ENCODE results near the gene ESPNL.
A peak's percentile ranks its signal among the peaks of the same experiment; 100 is the strongest.
"Not testable (repeated sequence)": the region's sequence is repeated elsewhere in the genome, so short reads cannot be mapped to it uniquely, and the experiment has no call there.

ESPNL gene, protein sequence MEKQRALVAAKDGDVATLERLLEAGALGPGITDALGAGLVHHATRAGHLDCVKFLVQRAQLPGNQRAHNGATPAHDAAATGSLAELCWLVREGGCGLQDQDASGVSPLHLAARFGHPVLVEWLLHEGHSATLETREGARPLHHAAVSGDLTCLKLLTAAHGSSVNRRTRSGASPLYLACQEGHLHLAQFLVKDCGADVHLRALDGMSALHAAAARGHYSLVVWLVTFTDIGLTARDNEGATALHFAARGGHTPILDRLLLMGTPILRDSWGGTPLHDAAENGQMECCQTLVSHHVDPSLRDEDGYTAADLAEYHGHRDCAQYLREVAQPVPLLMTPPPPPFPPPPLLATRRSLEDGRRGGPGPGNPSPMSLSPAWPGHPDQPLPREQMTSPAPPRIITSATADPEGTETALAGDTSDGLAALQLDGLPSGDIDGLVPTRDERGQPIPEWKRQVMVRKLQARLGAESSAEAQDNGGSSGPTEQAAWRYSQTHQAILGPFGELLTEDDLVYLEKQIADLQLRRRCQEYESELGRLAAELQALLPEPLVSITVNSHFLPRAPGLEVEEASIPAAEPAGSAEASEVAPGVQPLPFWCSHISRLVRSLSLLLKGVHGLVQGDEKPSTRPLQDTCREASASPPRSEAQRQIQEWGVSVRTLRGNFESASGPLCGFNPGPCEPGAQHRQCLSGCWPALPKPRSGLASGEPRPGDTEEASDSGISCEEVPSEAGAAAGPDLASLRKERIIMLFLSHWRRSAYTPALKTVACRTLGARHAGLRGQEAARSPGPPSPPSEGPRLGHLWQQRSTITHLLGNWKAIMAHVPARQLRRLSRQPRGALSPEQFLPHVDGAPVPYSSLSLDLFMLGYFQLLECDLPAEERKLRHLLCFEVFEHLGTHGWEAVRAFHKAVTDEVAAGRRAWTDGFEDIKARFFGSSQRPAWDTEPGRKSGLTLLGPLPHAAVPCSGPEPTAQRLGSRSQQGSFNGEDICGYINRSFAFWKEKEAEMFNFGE

DNA sequence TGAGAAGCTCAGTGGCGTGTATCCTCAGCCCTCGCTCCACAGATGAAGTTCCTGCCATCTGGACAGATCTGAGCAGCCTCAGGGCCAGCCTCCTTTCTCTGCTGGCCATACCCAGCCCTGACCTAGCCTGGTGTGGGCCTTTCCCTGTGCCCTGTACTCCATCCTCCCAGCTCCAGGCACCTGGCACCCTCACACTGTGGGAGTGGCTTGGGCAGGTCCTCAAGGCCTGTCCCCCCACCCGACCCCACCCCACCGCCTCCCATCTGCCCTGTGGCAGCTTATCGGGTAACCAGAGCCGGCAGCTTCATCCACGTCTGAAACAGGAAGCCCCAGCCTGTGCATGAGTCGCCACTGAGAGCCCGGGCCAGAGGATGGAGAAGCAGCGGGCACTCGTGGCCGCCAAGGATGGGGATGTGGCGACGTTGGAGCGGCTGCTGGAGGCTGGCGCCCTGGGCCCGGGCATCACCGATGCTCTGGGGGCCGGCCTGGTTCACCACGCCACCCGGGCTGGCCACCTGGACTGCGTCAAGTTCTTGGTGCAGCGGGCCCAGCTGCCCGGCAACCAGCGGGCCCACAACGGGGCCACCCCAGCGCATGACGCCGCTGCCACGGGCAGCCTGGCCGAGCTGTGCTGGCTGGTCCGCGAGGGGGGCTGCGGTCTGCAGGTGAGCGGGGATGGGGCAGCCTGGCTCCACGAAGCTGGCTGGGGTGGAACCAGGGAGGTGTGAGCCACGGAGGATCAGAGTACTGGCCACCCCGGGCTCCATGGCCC is at the start of gene ESPNL:
Gene ESPNL (plus strand): TSS at position 292 of the 772 bp plus-strand sequence. CDS start 80 bp downstream, at position 372.
- no peak for DNase-seq (ENCODE audit: low spot score)

DNA sequence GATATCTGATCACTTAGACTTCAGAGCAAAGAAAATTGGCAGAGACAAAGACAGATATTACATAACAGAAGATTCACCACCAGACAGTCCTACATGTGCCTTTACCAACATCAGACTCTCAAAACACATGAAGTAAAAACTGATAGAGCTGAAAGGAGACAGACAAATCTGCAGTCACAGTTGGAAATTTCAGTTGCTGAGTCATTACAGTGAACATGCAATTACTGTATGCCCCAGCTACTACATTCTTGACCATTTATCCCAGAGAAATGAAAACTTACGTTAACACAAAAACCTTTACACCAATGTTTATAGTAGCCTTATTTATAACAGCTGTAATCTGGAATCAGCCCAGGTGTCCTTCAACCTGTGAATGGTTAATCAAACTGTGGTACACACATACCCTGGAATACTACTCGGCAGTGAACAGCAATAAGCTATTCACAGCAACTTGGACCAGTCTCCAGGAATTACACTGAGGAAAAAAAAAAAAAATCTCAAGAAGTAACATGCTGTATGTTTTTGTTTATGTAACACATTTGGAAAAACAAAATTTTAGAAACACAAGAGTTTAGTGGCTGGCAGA is 46.9 kb upstream of the ESPNL start:
- DNase-seq (ENCODE audit: low spot score): no peak

DNA sequence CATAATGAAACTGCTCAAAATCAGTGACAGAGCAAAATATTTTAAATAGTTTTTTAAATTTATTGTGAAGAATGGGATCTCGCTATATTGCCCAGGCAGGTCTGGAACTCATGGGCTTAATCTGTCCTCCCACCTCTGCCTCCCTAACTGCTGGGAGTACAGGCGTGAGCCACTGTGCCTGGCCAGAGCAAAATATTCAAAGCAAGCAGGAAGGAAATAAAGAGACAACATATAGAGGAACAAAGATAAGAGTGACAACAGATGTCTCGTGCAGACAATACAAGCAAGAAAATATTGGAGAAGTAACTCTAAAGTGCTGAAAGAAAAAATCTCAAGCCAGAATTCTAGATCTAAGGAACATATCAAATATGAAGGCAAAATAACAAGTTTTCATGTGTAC is 44.3 kb upstream of the ESPNL start:
- no peak for DNase-seq (ENCODE audit: low spot score)

DNA sequence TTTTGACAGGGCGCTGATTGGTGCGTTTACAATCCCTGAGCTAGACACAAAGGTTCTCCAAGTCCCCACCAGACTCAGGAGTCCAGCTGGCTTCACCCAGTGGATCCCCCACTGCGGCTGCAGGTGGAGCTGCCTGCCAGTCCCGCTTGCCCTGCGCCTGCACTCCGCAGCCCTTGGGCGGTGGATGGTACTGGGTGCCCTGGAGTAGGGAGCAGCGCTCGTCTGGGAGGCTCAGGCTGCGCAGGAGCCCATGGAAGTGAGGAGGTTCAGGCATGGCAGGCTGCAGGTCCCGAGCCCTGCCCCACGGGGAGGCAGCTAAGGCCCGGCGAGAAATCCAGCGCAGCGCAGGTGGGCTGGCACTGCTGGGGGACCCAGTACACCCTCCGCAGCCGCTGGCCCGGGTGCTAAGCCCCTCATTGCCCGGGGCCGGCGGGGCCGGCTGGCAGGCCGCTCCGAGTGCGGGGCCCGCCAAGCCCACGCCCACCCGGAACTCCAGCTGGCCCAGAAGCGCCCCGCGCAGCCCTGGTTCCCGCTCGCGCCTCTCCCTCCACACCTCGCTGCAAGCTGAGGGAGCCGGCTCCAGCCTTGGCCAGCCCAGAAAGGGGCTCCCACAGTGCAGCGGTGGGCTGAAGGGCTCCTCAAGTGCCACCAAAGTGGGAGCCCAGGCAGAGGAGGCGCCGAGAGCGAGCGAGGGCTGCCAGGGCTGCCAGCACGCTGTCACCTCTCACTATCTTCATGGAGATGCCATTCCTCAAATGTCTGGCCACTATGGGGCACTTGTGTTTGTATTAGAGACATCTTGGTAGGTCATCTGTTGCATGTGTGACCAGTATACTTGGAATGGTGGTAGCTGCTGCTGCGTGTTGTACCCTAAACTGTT is 42.2 kb upstream of the ESPNL start:
- not testable (repeated sequence) for DNase-seq (ENCODE audit: low spot score)

DNA sequence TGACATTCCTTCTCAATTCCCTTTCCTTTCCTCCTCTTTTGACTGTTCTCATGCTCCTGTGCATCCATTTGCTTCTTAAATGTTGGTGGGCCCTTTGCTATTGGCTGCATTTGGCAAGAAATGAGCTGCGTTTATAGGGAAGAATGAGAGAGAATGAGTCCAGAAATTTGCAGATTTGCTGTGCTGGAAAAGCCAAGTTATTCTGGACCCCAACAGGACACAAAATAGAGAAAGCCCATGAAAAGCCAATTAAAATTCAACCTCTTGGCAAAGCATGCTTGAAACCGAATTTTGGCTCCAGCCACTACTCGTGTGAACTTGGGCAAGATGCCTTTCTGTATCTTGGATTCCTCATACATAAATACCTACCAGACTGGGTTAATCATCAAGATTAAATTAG is 40.6 kb upstream of the ESPNL start:
- DNase-seq (ENCODE audit: low spot score): no peak

DNA sequence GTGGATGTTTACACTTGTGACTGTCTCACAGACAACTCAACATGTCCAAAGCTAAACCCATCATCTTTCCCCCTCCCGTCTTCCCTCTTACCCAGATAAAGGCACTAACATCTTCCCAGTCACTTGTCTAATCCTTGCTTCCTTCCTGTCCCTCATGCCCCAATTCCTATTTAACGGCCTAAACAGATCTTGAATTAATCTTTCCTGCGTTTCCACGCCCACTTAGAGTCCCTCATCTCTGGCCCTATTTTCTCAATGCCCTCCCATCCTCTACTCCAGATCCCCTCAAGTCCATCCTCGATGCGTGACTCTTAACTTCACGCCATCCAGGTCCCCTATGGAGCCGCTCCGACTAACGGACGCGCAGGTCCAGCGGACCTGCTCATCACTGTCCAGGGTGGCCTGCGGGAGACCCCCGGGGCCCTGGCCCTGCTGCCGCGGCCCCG is 40.0 kb upstream of the ESPNL start:
- peak; percentile 16 for DNase-seq (ENCODE audit: low spot score)

DNA sequence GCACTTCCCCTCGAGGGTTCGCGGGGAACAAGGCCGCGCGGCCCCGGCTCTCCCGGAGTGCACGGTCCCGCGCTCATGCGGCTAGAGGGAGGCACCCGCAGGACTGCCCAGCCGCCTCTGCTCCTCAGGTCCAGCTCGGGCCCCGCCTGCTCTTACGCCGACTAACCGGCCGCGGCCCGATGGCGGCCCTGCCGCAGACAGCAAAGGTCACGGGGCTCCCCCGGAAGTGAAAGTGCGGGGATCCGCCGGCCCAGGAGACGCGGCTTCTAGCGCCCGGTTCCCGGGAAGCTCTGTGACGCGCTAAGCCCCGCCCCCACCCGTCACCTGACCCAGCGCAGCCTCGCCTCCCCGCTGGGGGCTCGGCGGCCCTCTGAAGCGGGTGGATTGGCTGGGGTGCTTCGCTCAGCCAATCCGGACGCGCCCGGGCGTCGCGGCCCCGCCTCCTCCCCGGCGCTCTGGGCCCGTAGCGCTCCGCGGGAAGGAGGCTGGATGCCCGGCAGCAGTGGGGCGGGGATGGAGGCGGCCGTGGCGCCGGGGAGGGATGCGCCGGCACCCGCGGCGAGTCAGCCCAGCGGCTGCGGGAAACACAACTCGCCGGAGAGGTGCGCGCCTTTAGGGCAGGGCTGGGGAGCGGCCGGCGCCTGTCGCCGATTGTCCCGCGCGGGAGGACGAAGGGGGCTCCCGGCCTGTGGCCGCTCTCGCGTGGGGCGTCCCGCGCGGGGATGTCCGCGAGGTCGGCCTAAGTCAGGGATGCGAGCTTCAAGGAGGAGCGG is 39.4 kb upstream of the ESPNL start, which contains the start of gene SCLY:
Gene SCLY (plus strand): TSS at position 460 of the 773 bp plus-strand sequence. CDS start 54 bp downstream, at position 514.
- DNase-seq (ENCODE audit: low spot score): peak; percentile 99

DNA sequence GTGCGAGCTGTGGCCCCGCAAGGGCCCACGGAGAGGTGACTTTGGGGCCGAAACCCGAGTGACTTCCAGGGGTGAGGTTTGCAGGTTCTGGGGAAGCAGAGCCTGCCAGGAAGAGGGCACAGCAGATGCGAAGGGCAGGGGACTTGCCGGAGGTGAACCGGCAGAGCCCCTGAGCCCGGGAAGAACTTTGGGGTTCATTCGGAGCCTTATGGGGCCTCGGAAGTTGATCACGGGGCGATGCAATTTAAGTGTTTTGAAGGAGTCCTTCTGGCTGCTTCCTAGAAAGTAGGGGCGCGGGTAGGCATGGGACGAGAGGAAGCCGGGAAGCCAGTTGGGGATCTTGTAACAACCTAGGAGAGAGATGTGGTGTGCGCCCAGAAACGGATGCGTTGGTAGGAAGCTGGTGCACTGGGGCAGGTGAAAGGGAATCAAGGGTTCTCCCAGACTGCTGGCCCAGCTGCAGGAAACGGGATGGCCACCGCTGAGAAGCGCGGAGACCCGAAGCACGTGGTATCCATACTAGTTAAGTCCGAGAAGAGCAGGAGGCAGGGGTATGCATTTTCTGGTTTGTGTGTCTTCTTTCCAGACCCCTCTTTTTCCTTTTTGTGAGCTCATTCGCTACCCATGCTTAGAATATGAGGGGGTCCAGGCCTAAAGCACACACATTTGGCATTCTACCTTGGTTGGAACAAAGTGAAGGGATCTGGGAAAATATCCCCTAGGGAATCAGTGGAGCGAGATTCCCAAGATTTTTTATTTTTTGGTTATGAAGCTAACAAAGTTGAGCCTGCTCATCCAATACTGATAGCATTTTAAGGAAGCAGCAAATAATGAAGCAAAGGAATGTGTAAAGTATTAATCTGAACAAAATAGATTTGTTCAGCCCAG is 38.6 kb upstream of the ESPNL start:
- no peak for DNase-seq (ENCODE audit: low spot score)

DNA sequence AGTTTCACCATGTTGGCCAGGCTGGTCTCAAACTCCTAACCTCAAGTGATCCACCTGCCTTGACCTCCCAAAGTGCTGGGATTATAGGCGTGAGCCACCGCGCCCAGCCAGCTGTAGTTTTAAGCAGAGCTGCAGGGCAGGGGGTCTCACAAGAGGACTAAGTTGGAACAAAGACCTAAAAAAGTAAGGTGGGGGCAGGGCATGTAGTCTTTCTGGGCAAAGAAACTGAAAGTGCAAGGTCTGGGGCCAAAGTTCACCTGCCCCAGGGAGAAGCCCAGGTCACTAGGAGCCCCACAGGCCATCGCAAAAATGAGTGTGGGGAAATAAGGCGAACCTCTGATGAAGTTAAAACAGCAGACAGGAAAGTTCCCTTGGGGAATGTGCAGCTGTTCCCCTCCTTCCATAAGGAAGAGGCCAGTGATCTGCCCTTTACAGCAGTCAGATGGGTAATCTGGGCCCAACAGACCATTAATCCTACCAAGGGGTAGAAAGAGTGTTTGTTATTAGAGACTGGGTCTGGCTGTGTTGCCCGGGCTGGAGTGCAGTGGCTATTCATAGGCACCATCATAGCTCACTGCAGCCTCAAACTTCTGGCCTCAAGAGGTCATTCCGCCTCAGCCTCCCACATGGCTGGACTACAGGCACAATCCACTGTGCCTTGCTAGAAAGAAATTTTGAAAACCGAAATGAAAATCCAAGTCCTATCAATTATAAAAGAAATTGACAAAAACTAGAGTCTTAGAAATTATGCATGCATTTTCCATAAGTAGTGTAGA is 36.5 kb upstream of the ESPNL start:
- DNase-seq (ENCODE audit: low spot score): no peak

DNA sequence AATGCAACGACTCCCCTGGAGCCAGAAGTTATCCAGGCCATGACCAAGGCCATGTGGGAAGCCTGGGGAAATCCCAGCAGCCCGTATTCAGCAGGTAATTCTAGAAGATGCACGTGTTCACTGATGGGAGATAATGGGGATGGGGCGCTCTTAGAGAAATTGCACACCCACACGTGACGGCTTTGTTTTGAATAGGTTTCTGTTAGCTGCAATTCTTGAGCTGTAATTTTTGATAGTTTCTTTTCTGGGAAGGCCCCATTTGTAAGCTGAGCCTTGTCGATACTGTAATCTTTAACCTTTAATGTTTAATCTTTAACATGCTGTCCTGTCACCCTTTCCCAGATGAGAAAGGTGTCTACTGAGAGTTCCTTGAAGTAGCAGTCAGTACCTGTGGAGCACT is 35.8 kb upstream of the ESPNL start:
- no peak for DNase-seq (ENCODE audit: low spot score)

DNA sequence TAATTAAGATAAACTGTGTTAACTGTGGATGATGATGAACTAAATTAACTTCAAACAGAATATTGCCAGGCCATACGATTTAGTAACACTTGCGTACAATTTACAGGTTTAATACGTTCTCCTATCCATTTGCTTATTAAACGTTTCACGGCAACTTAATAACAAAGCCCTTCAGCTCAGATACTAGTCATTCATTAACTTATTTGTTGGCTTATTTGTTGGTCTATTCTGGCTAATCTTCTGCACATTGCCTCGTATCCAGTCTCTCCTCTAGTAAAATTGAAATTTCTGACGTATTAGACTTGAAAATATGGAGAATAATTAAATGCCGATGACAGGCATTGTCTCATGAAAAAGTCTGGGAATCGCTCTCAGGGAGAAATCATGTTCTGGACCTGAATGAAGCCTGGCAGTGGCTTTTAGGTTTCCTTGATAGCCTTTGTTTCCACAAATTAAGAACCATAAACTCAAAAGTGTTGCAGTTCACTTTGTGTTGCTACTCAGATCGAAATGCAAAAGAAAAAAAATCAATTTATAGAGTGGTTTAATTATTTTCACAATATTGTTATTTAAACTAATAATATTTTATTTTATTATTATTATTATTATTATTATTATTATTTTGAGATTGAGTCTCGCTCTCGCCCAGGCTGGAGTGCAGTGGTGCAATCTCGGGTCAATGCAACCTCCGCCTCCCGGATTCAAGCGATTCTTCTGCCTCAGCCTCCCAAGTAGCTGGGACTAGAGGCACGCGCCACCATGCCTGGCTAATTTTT is 34.9 kb upstream of the ESPNL start:
- no peak for DNase-seq (ENCODE audit: low spot score)

DNA sequence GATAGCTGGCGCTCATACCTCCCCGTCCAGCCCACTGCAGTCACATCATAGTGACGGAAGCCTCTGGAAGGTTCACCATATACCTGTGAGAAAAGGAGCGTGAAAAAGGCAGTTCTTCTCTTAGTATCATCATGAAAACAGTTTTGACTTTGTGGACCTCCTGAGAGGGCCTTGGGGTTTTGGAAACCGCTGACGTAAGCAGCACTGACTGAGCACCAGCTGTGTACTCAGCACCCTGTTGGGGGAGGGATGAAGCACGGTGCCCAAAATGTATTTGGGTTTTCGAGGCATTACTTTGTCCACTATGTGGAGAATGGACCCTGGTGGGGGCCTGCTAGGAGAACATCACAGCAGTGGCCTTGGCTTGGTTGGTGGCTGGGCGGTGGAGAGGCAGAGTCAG is 33.9 kb upstream of the ESPNL start:
- DNase-seq (ENCODE audit: low spot score): no peak

DNA sequence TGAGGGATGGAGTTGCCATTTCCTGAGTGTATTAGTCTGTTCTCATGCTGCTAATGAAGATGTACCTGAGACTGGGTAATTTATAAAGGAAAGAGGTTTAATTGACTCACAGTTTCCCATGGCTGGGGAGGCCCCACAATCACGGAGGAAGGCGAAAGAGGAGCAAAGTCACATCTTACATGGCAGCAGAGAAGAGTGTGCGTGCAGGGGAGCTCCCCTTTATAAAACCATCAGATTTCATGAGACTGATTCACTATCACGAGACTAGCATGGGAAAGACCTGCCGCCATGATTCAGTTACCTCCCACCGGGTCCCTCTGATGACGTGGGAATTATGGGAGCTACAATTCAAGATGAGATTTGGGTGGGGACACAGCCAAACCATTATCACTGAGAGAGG is 33.4 kb upstream of the ESPNL start:
- DNase-seq (ENCODE audit: low spot score): not testable (repeated sequence)

DNA sequence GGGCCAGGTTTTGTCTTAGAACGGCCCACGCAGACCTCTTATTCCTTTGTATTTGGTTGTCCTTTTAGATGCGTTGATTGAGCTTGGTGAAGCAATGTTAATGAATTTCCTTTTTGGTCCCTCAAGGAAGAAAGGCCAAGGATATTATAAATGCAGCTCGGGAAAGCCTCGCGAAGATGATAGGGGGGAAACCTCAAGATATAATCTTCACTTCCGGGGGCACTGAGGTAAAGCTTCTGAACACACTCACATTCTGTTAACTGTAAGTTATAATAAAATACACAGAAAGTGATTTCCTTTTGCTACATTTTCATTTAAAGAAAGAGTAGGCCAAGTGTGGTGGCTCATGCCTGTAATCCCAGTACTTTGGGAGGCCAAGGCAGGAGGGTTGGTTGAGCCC is 32.2 kb upstream of the ESPNL start:
- DNase-seq (ENCODE audit: low spot score): no peak

DNA sequence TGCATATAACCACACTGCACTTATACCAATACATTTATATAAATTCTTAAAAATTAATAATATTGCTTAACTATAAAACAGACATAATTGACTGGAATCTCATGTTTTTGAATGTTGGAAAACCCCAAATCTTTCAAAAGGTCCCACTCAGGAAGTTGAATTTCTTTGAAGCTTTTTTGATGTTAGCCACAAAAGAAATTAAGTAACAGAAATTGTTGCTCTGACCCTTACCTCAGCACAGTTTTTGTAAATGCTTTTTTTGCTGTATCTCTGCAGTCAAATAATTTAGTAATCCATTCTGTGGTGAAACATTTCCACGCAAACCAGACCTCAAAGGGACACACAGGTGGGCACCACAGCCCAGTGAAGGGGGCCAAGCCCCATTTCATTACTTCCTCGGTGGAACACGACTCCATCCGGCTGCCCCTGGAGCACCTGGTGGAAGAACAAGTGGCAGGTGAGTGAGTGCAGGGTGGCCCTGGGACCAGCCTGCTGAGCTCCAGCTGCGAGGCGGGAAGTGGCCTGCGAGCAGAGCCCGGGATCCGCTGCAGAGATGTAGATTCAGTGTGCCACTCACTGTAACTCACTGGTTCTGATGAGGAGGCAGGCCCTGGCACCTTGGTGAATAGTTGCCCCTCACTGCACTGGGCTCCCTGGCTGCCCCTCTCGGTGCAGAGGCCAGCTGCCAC is 31.0 kb upstream of the ESPNL start:
- DNase-seq (ENCODE audit: low spot score): no peak

DNA sequence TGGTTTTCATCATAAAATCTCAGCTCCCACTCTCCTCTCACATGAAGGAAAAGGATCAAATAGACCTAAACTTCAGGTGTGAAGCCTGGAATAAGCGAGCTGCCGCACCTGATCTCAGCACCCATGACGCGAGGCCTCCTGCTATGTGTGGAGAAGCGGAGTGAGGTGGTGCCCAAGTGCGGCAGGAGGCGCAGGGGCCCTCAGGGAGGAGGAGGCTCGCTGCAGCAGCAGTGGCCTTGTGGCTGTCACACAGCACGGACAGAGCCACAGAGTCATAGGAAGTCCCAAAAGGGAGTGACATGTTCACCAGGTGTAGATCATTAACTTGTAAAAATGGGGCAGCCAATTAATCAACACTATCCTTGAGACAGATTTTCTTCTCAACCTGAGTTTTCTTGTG is 30.3 kb upstream of the ESPNL start:
- no peak for DNase-seq (ENCODE audit: low spot score)
